K562 (cell line): ENCODE data around the gene BLTP3A. TPM values are rescaled to one million over a fixed set of nuclear protein-coding genes. Genes with fewer than 3 reads are reported as not detected.

ENCODE experiments used
- ASH1L ChIP-seq: fragments of 450-650 bp; IDR thresholded peaks from 2 replicates; pipeline ENCODE4 v1.6.1; 2018; ENCODE audit warnings: borderline replicate concordance, mild to moderate bottlenecking, low read depth; ENCODE audit not compliant: partially characterized antibody
- EWSR1 ChIP-seq: fragments of 450-650 bp; IDR thresholded peaks from 2 replicates; pipeline ENCODE4 v1.6.1; 2018; ENCODE audit warnings: borderline replicate concordance, mild to moderate bottlenecking, low read depth, moderate library complexity; ENCODE audit not compliant: partially characterized antibody
- HDGF ChIP-seq: fragments of 450-650 bp; IDR thresholded peaks from 2 replicates; pipeline ENCODE4 v1.6.1; 2016
- HEY1 ChIP-seq: fragments of 250-450 bp; sonication (Bioruptor Pico); IDR thresholded peaks from 2 replicates; pipeline ENCODE4 v1.5.0; 2020; ENCODE audit warnings: mild to moderate bottlenecking, moderate library complexity, borderline replicate concordance
- KDM1A ChIP-seq, 2 experiments: fragments of 450-650 bp; IDR thresholded peaks; 2 replicates each; pipeline ENCODE4 v1.6.1; 2016; ENCODE audit warnings: mild to moderate bottlenecking in 2 of 2
- POLR2AphosphoS2 ChIP-seq: IDR thresholded peaks from 2 replicates; pipeline ENCODE4 v1.6.1; 2012; ENCODE audit warnings: low read length, improper control_type of control experiment
- PRPF4 ChIP-seq: fragments of 200-400 bp; formaldehyde crosslinking; IDR thresholded peaks from one replicate; pipeline ENCODE4 v1.6.1; 2017; ENCODE audit warnings: low read length, low read depth, mild to moderate bottlenecking; ENCODE audit not compliant: insufficient read depth, poor library complexity, severe bottlenecking
- RNF2 ChIP-seq: sonication (generic); IDR thresholded peaks from 2 replicates; pipeline ENCODE4 v1.6.1; 2016
- SLC30A9 ChIP-seq: fragments of 250-450 bp; sonication (Bioruptor Pico); IDR thresholded peaks from 2 replicates; pipeline ENCODE4 v1.8.0; 2022; ENCODE audit warnings: mild to moderate bottlenecking, moderate library complexity
- STAG1 ChIP-seq: sonication (generic); formaldehyde crosslinking; IDR thresholded peaks from 2 replicates; pipeline ENCODE4 v1.5.0; 2020; ENCODE audit warnings: missing genetic modification reagents, borderline replicate concordance
- STAT5A ChIP-seq: IDR thresholded peaks from 2 replicates; pipeline ENCODE4 v1.6.1; 2012; ENCODE audit warnings: low read length, inconsistent platforms, borderline replicate concordance
- TAF9B ChIP-seq: fragments of 450-650 bp; IDR thresholded peaks from 2 replicates; pipeline ENCODE4 v1.6.1; 2018; ENCODE audit warnings: mild to moderate bottlenecking; ENCODE audit not compliant: partially characterized antibody
- TEAD2 ChIP-seq: fragments of 450-650 bp; IDR thresholded peaks from 2 replicates; pipeline ENCODE4 v1.6.1; 2016; ENCODE audit warnings: missing genetic modification characterization, control low read depth, missing compliant biosample characterization
- TRIM24 ChIP-seq, 2 experiments: fragments of 450-650 bp; IDR thresholded peaks; 2 replicates each; pipeline ENCODE4 v1.6.1; 2016
- U2AF1 ChIP-seq: fragments of 200-400 bp; formaldehyde crosslinking; optimal IDR thresholded peaks from 2 replicates; pipeline ENCODE3; 2017; ENCODE audit warnings: mild to moderate bottlenecking, low read depth, low read length, moderate library complexity
- ZBTB7A ChIP-seq: IDR thresholded peaks from 2 replicates; pipeline ENCODE4 v1.6.1; 2011; ENCODE audit warnings: low read depth, mild to moderate bottlenecking, low read length, moderate library complexity, borderline replicate concordance; ENCODE audit not compliant: control insufficient read depth
- ZNF586 ChIP-seq: fragments of 450-650 bp; formaldehyde crosslinking; conservative IDR thresholded peaks from 2 replicates; pipeline ENCODE4 v1.4.0; 2020; ENCODE audit warnings: mild to moderate bottlenecking, moderate library complexity
- ZNF830 ChIP-seq: fragments of 250-450 bp; sonication (Bioruptor Pico); IDR thresholded peaks from 2 replicates; pipeline ENCODE4 v1.5.0; 2021; ENCODE audit warnings: mild to moderate bottlenecking
- polyA plus RNA-seq, 8 experiments: library from polyadenylated mRNA; depleted of rRNA in 4 of 8; stranded (reverse) in 5 of 8; unstranded in 3 of 8; fragments of >200 nt; fragmentation: Nextera tagmentation in 2 of 8; fragmentation: Illumina TruSeq in 1 of 8; extraction: Ambion mirVana in 2 of 8; extraction: Trizol in 1 of 8; gene quantifications; 2 replicates each; pipeline versions ENCODE4 v1.2.1 to v1.2.3, GENCODE V29; 2011 to 2014; ENCODE audit warnings: inconsistent platforms in 1 of 8, missing spikeins in 1 of 8
- total RNA-seq, 7 experiments: library from RNA; depleted of rRNA in 6 of 7; stranded (reverse); fragments of >200 nt in 6 of 7; fragmentation: Illumina TruSeq in 2 of 7; extraction: Trizol in 2 of 7; gene quantifications; 2 replicates each; pipeline versions ENCODE4 v1.2.1 to v1.2.3, GENCODE V29; 2011 to 2021; ENCODE audit warnings: low replicate concordance in 1 of 7
- TF ChIP-seq, protein P1 (sequence below): IDR thresholded peaks from 2 replicates; pipeline ENCODE4 v1.6.1; 2014; ENCODE audit warnings: antibody characterized with exemption
- TF ChIP-seq, protein P2 (sequence below), 2 experiments: fragments of 450-650 bp; IDR thresholded peaks; 2 replicates each; pipeline ENCODE4 v1.6.1; 2016
- TF ChIP-seq, protein P3 (sequence below): sonication (generic); IDR thresholded peaks from 2 replicates; pipeline ENCODE4 v1.6.1; 2016
- TF ChIP-seq, protein P4 (sequence below): IDR thresholded peaks from 2 replicates; pipeline ENCODE4 v1.6.1; 2016; ENCODE audit warnings: missing genetic modification characterization, missing compliant biosample characterization
- TF ChIP-seq, protein P5 (sequence below): fragments of 450-650 bp; IDR thresholded peaks from 2 replicates; pipeline ENCODE4 v1.7.0; 2016; ENCODE audit warnings: borderline replicate concordance

The BLTP3A gene
- total and polyA plus RNA-seq, 9 of the 15 experiments (the other 6 are each of a cell fraction or from before 2014, with no cell fraction given) = 7.5 to 34.6 (median 15.5) TPM

DNA sequence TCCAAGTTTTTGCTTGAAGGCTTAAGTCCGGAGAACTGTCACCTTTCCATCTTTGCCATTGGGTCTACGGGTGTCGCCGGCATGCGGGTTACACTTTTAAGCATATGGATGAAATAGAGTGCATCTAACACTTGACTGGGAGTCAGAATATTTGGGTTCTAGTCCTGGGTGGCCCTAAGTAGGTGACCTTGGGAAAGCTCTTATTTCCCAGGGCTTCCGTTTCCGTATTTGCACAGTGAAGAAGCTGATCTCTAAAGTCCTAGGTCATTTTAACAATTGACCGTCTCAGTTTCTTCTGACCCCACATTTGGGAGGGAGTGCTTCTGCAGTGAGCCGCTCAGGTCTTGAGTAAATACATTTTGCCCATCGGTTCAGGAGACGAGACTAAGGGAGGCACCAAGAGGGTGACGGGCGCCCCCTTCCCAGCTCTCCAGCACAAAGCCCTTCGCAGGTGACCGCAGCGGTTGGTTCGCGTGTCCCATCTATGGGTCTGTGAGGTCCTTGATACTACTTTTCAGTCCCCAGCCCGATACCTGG is 651 bp upstream of the BLTP3A start (continued):
- TF ChIP-seq, protein P1, sequence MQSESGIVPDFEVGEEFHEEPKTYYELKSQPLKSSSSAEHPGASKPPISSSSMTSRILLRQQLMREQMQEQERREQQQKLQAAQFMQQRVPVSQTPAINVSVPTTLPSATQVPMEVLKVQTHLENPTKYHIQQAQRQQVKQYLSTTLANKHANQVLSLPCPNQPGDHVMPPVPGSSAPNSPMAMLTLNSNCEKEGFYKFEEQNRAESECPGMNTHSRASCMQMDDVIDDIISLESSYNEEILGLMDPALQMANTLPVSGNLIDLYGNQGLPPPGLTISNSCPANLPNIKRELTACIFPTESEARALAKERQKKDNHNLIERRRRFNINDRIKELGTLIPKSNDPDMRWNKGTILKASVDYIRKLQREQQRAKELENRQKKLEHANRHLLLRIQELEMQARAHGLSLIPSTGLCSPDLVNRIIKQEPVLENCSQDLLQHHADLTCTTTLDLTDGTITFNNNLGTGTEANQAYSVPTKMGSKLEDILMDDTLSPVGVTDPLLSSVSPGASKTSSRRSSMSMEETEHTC = no peak
- TF ChIP-seq, protein P2, sequence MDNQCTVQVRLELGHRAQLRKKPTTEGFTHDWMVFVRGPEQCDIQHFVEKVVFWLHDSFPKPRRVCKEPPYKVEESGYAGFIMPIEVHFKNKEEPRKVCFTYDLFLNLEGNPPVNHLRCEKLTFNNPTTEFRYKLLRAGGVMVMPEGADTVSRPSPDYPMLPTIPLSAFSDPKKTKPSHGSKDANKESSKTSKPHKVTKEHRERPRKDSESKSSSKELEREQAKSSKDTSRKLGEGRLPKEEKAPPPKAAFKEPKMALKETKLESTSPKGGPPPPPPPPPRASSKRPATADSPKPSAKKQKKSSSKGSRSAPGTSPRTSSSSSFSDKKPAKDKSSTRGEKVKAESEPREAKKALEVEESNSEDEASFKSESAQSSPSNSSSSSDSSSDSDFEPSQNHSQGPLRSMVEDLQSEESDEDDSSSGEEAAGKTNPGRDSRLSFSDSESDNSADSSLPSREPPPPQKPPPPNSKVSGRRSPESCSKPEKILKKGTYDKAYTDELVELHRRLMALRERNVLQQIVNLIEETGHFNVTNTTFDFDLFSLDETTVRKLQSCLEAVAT (IDR thresholded peaks at IDR 0.05) = peak; percentile 14 to 77; a peak in 2 of 4 replicates
- TF ChIP-seq STAG1 (no peak), ZNF586 (no peak), EWSR1 (no peak), STAT5A (no peak), TRIM24 (IDR thresholded peaks at IDR 0.05) (no peak), ZBTB7A (no peak), KDM1A (IDR thresholded peaks at IDR 0.05) (no peak), HEY1 (CRISPR knock-in tag) (no peak), ZNF830 (no peak), TAF9B (peak; percentile 11), POLR2AphosphoS2 (no peak), SLC30A9 (CRISPR knock-in tag) (no peak), HDGF (no peak; the same call in 1 of the 2 replicates), PRPF4 (no peak), TEAD2 (no peak), U2AF1 (no peak), RNF2 (no peak), ASH1L (no peak)
- TF ChIP-seq, protein P3, sequence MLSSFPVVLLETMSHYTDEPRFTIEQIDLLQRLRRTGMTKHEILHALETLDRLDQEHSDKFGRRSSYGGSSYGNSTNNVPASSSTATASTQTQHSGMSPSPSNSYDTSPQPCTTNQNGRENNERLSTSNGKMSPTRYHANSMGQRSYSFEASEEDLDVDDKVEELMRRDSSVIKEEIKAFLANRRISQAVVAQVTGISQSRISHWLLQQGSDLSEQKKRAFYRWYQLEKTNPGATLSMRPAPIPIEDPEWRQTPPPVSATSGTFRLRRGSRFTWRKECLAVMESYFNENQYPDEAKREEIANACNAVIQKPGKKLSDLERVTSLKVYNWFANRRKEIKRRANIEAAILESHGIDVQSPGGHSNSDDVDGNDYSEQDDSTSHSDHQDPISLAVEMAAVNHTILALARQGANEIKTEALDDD = no peak
- TF ChIP-seq, protein P4, sequence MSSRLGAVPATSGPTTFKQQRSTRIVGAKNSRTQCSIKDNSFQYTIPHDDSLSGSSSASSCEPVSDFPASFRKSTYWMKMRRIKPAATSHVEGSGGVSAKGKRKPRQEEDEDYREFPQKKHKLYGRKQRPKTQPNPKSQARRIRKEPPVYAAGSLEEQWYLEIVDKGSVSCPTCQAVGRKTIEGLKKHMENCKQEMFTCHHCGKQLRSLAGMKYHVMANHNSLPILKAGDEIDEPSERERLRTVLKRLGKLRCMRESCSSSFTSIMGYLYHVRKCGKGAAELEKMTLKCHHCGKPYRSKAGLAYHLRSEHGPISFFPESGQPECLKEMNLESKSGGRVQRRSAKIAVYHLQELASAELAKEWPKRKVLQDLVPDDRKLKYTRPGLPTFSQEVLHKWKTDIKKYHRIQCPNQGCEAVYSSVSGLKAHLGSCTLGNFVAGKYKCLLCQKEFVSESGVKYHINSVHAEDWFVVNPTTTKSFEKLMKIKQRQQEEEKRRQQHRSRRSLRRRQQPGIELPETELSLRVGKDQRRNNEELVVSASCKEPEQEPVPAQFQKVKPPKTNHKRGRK (tag) = no peak
- TF ChIP-seq, protein P5, sequence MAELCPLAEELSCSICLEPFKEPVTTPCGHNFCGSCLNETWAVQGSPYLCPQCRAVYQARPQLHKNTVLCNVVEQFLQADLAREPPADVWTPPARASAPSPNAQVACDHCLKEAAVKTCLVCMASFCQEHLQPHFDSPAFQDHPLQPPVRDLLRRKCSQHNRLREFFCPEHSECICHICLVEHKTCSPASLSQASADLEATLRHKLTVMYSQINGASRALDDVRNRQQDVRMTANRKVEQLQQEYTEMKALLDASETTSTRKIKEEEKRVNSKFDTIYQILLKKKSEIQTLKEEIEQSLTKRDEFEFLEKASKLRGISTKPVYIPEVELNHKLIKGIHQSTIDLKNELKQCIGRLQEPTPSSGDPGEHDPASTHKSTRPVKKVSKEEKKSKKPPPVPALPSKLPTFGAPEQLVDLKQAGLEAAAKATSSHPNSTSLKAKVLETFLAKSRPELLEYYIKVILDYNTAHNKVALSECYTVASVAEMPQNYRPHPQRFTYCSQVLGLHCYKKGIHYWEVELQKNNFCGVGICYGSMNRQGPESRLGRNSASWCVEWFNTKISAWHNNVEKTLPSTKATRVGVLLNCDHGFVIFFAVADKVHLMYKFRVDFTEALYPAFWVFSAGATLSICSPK = no peak
